ENCODE data around the gene TUBGCP2. TPM values are rescaled to one million over a fixed set of nuclear protein-coding genes. Genes with fewer than 3 reads are reported as not detected.

TUBGCP2 gene
- total RNA-seq, 1 experiment from 2014 or later, result 75.1 TPM

DNA sequence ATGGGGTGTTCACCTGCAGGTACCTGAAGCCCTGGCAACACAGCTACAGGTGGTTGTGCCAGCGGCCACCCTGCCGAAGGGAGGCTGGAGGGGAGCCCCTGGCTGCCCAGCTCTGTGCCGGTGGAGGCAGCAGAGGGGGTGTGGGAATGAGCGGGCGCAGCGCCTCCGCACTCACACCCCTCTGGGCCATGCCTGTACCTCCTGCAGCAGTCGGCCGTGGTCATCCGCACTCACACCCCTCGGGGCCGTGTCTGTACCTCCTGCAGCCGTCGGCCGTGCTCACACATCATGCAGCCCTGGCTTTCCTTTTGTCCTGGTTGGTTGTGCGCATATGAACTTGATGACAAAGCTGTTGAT lies 1.7 kb upstream of the TUBGCP2 start:
- Histone ChIP-seq H3K4me3 (ENCODE audit: low read depth, low read length, poor library complexity, severe bottlenecking) (no peak overlapping the region), H3K4me1 (ENCODE audit: insufficient read depth, low read length, poor library complexity, severe bottlenecking) (peaks cover 3% of the 10 kb centered on the region), H3K27me3 (replicated peaks; ENCODE audit: insufficient read depth, low read depth, low read length, poor library complexity) (no peaks in the 10 kb centered on the region), H3K27ac (ENCODE audit: low read depth, low read length, poor library complexity, severe bottlenecking) (no peak overlapping the region), H3K9me3 (ENCODE audit: low read depth, low read length, poor library complexity, severe bottlenecking) (no peaks in the 10 kb centered on the region), H3K36me3 (ENCODE audit: insufficient read depth, low read length, poor library complexity, severe bottlenecking) (peaks cover 14% of the 10 kb centered on the region)
- CTCF ChIA-PET, result no interaction called here
- intact Hi-C loops (cut with micrococcal nuclease; ENCODE audit: unreplicated experiment), result no loop called here
- BruUV-seq (replicated peaks), result no TSS peak
- no peak for DNase-seq (ENCODE audit: low spot score)
- POLR2A ChIA-PET (ENCODE audit: low non-redundant PET), result no interaction called here
- no peak for TF ChIP-seq EZH2 (IDR thresholded peaks at IDR 0.05; ENCODE audit: borderline replicate concordance, low read depth, low read length, poor library complexity, severe bottlenecking)
- TF ChIP-seq, protein P1, sequence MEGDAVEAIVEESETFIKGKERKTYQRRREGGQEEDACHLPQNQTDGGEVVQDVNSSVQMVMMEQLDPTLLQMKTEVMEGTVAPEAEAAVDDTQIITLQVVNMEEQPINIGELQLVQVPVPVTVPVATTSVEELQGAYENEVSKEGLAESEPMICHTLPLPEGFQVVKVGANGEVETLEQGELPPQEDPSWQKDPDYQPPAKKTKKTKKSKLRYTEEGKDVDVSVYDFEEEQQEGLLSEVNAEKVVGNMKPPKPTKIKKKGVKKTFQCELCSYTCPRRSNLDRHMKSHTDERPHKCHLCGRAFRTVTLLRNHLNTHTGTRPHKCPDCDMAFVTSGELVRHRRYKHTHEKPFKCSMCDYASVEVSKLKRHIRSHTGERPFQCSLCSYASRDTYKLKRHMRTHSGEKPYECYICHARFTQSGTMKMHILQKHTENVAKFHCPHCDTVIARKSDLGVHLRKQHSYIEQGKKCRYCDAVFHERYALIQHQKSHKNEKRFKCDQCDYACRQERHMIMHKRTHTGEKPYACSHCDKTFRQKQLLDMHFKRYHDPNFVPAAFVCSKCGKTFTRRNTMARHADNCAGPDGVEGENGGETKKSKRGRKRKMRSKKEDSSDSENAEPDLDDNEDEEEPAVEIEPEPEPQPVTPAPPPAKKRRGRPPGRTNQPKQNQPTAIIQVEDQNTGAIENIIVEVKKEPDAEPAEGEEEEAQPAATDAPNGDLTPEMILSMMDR (conservative IDR thresholded peaks at IDR 0.05; ENCODE audit: low read depth, low read length), result no peak

DNA sequence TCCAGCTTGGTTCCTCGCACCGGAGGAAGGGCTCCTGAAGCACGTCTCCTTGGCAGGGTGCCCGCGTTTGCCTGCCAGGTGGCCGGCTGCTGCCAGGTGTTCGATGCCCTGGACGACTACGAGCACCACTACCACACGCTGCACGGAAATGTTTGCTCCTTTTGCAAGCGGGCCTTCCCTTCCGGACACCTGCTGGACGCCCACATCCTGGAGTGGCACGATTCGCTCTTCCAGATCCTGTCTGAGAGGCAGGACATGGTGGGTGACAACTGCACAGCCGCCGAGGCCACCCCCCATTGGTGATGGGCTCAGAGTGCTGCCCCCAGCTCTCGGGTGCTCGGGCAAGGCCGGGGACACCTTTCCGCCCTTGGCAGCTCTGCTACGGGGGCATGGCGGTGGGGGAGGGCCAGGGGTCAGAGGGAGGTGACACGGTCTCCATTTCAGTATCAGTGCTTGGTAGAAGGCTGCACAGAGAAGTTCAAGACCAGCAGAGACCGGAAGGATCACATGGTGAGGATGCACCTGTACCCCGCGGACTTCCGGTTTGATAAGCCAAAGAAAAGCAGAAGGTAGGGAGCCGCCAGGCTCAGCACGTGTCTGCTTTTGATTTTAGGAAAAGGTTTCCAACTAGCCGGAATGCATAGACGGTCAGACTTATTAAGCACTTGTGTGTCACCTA lies 1.2 kb upstream of the TUBGCP2 start:
- peaks cover 14% of the 10 kb centered on the region for H3K36me3 ChIP-seq (ENCODE audit: insufficient read depth, low read length, poor library complexity, severe bottlenecking)
- no peak overlapping the region for H3K4me3 ChIP-seq (ENCODE audit: low read depth, low read length, poor library complexity, severe bottlenecking)
- DNase-seq (ENCODE audit: low spot score), result no peak
- no peaks in the 10 kb centered on the region for H3K27me3 ChIP-seq (replicated peaks; ENCODE audit: insufficient read depth, low read depth, low read length, poor library complexity)
- ChIA-PET CTCF (no interaction called here), POLR2A (ENCODE audit: low non-redundant PET) (no interaction called here)
- peaks cover 3% of the 10 kb centered on the region for H3K4me1 ChIP-seq (ENCODE audit: insufficient read depth, low read length, poor library complexity, severe bottlenecking)
- no peaks in the 10 kb centered on the region for H3K9me3 ChIP-seq (ENCODE audit: low read depth, low read length, poor library complexity, severe bottlenecking)
- no peak overlapping the region for H3K27ac ChIP-seq (ENCODE audit: low read depth, low read length, poor library complexity, severe bottlenecking)
- intact Hi-C loops (cut with micrococcal nuclease; ENCODE audit: unreplicated experiment), result no loop called here
- BruUV-seq (replicated peaks), result no TSS peak
- TF ChIP-seq, protein P1 (conservative IDR thresholded peaks at IDR 0.05; ENCODE audit: low read depth, low read length), result no peak
- no peak for TF ChIP-seq EZH2 (IDR thresholded peaks at IDR 0.05; ENCODE audit: borderline replicate concordance, low read depth, low read length, poor library complexity, severe bottlenecking)

DNA sequence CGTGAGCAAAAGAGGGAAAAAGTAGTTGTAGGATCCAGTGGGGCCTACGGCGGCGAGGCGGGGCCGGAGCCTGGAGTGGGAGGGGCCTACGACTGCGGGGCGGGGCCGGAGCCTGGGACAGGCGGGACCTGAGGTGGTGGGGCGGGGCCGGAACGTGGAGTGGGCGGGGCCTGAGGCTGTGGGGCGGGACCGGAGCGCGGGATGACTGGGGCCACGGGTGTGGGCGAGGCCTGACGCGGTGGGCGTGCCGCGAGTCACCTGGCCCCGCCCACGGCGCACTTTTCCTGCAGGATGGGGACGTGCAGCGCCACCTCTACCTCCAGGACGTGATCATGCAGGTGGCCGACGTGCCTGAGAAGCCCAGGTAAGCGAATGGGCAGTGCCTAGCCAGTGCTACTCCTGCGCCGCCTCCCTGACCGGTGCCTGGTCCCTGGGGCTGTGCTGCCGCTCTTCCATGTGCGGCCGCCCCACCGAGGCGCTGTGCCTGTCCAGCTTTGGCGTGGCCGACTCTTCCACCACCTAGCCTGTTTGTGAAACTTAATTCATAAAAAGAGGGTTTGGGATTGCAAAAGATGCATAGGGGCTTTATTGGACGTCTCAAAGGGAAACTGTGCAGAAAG lies 538 bp upstream of the TUBGCP2 start:
- ChIA-PET CTCF (no interaction called here), POLR2A (ENCODE audit: low non-redundant PET) (no interaction called here)
- TF ChIP-seq, protein P1 (conservative IDR thresholded peaks at IDR 0.05; ENCODE audit: low read depth, low read length), result no peak
- TF ChIP-seq EZH2 (IDR thresholded peaks at IDR 0.05; ENCODE audit: borderline replicate concordance, low read depth, low read length, poor library complexity, severe bottlenecking), result no peak
- peaks cover 14% of the 10 kb centered on the region for H3K36me3 ChIP-seq (ENCODE audit: insufficient read depth, low read length, poor library complexity, severe bottlenecking)
- no TSS peak for BruUV-seq (replicated peaks)
- peaks cover 3% of the 10 kb centered on the region for H3K4me1 ChIP-seq (ENCODE audit: insufficient read depth, low read length, poor library complexity, severe bottlenecking)
- H3K4me3 ChIP-seq (ENCODE audit: low read depth, low read length, poor library complexity, severe bottlenecking), result peak overlapping the region; percentile 100
- no peaks in the 10 kb centered on the region for H3K27me3 ChIP-seq (replicated peaks; ENCODE audit: insufficient read depth, low read depth, low read length, poor library complexity)
- peak; percentile 86 for DNase-seq (ENCODE audit: low spot score)
- no peaks in the 10 kb centered on the region for H3K9me3 ChIP-seq (ENCODE audit: low read depth, low read length, poor library complexity, severe bottlenecking)
- intact Hi-C loops (cut with micrococcal nuclease; ENCODE audit: unreplicated experiment), result no loop called here
- H3K27ac ChIP-seq (ENCODE audit: low read depth, low read length, poor library complexity, severe bottlenecking), result peak overlapping the region; percentile 95

Measured in A673 (cell line).